PC-9 (cell line): ENCODE measurements around the gene SRC.

Experiments used
- EZH2 ChIP-seq: fragments of 200-600 bp; sonication (generic); IDR thresholded peaks from 2 replicates; pipeline ENCODE4 v1.8.0; 2017; ENCODE audit warnings: antibody characterized with exemption, low read depth
- TF ChIP-seq, protein P1 (sequence below): fragments of 200-600 bp; sonication (generic); conservative IDR thresholded peaks from 2 replicates; pipeline ENCODE4 v1.6.1; 2017; ENCODE audit warnings: mixed run types, antibody characterized with exemption, mild to moderate bottlenecking, moderate library complexity

- TF ChIP-seq, protein P1, sequence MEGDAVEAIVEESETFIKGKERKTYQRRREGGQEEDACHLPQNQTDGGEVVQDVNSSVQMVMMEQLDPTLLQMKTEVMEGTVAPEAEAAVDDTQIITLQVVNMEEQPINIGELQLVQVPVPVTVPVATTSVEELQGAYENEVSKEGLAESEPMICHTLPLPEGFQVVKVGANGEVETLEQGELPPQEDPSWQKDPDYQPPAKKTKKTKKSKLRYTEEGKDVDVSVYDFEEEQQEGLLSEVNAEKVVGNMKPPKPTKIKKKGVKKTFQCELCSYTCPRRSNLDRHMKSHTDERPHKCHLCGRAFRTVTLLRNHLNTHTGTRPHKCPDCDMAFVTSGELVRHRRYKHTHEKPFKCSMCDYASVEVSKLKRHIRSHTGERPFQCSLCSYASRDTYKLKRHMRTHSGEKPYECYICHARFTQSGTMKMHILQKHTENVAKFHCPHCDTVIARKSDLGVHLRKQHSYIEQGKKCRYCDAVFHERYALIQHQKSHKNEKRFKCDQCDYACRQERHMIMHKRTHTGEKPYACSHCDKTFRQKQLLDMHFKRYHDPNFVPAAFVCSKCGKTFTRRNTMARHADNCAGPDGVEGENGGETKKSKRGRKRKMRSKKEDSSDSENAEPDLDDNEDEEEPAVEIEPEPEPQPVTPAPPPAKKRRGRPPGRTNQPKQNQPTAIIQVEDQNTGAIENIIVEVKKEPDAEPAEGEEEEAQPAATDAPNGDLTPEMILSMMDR: no peak
- no peak for TF ChIP-seq EZH2
Measured at GRCh38 chr20:37316116-37316774, 29.7 kb upstream of the SRC start.
